DOHH2 (cell line): Measurements from ENCODE around the gene PRDM5.

Experiments
- CTCF ChIP-seq: fragments of 200-600 bp; sonication (generic); IDR thresholded peaks from one replicate; pipeline ENCODE4 v1.5.1; 2014; ENCODE audit warnings: antibody characterized with exemption, mild to moderate bottlenecking, low read depth, low read length; ENCODE audit not compliant: poor library complexity, severe bottlenecking
- EZH2phosphoT487 ChIP-seq: fragments of 200-600 bp; sonication (generic); IDR thresholded peaks from 2 replicates; pipeline ENCODE4 v1.6.1; 2017; ENCODE audit warnings: borderline replicate concordance, mild to moderate bottlenecking, antibody characterized with exemption, low read length, moderate library complexity, mixed read lengths

- TF ChIP-seq CTCF (no peak), EZH2phosphoT487 (no peak)
Measured at GRCh38 chr4:120927801-120928409, 5.4 kb upstream of the PRDM5 start.
